ENCODE measurements around the gene TUBGCP6.

GRCh38 chr22:50194037-50194805 lies 50.6 kb downstream of the TUBGCP6 start:
- TF ChIP-seq CTCF (IDR thresholded peaks at IDR 0.05): no peak
- no peak for TF ChIP-seq EZH2 (IDR thresholded peaks at IDR 0.05; ENCODE audit: borderline replicate concordance, insufficient read depth, low read depth, low read length, poor library complexity, severe bottlenecking)

Measured in B cell (primary cell).